Stimulated activated naive CD8-positive, alpha-beta T cell treated with anti-CD3 and anti-CD28 coated beads, Interleukin-15, amount 100 ng/mL, for 72 hours (primary cell): Measurements from ENCODE around the gene SIRT3.
"Not testable (repeated sequence)": the region's sequence is repeated elsewhere in the genome, so short reads cannot be mapped to it uniquely, and the experiment has no call there.

ENCODE experiments used
- ATAC-seq: fragments of 150-1000 bp; cut with Tn5 transposase; 2 replicates; pipeline ENCODE4 v1.10.0; 2021; ENCODE audit warnings: mild to moderate bottlenecking, moderate library complexity
- DNase-seq, 2 donors: peaks; one replicate each; pipeline ENCODE4 v3.0.0; 2021 to 2022
- H3K27ac Mint-ChIP-seq, 2 donors: one replicate each; pipeline ENCODE4 v1.8.0; 2022; ENCODE audit warnings: mild to moderate bottlenecking in 2 of 2, mixed read lengths in 2 of 2, moderate library complexity in 2 of 2
- H3K27me3 Mint-ChIP-seq: one replicate; pipeline ENCODE4 v1.8.0; 2022; ENCODE audit warnings: mixed read lengths
- H3K4me1 Mint-ChIP-seq: one replicate; pipeline ENCODE4 v1.8.0; 2022; ENCODE audit warnings: mild to moderate bottlenecking, mixed read lengths
- H3K4me3 Mint-ChIP-seq, 2 donors: one replicate each; pipeline ENCODE4 v1.8.0; 2022; ENCODE audit warnings: mild to moderate bottlenecking in 2 of 2, mixed read lengths in 2 of 2, moderate library complexity in 1 of 2
- H3K9me3 Mint-ChIP-seq, 2 donors: one replicate each; pipeline ENCODE4 v1.8.0; 2022; ENCODE audit warnings: mixed read lengths in 2 of 2

Gene SIRT3

GRCh38 chr11:256952-257737 is 21.0 kb upstream of the SIRT3 start:
- no peak overlapping the region for H3K4me3 Mint-ChIP-seq

DNA sequence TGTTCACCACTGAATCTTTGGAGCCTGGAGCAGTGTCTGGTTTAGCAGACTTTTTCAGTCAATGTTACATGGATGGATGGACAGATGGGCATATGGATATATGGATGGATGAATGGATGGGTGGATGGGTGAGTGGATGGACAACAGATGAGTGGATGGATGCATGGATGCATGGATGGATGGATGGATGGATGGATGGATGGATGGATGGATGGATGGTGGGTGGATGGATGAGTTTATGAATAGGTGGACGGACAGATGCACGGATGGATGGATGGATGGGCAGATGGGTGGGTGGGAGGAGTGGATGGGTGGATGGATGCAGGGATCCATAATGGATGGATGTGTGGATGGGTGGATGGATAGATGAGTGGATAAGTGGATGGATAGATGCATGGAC is 19.7 kb upstream of the SIRT3 start:
- H3K9me3 Mint-ChIP-seq = no peaks in the 10 kb centered on the region
- DNase-seq (no peak), ATAC-seq (no peak)
- H3K27me3 Mint-ChIP-seq = no peaks in the 10 kb centered on the region
- peaks cover 4% of the 10 kb centered on the region for H3K4me1 Mint-ChIP-seq
- H3K27ac Mint-ChIP-seq = no peak overlapping the region
- no peak overlapping the region for H3K4me3 Mint-ChIP-seq

More at GRCh38 chr11:256952-257737, 21.0 kb upstream of the SIRT3 start:
- no peak for ATAC-seq
- no peaks in the 10 kb centered on the region for H3K9me3 Mint-ChIP-seq
- no peaks in the 10 kb centered on the region for H3K27me3 Mint-ChIP-seq
- H3K4me1 Mint-ChIP-seq = no peaks in the 10 kb centered on the region
- H3K27ac Mint-ChIP-seq = no peak overlapping the region
- no peak for DNase-seq

DNA sequence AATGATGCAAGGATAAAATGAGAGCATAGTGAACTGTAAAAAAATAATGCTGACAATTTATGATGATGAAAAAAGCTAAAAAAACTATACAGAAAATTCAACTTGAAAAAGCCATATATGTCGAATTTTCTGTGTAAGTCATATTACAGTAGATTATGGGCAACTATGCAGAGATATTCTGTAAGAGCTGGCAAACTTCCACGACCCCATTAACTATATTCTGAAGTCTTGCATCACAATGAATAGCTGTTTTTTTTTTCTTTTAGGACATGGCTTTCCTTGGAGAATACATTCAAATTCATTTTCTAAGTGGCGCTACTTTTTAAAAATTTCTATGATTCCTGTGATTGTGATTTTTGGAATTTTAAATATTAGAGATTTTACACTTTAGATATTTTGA is 19.0 kb upstream of the SIRT3 start:
- Mint-ChIP-seq H3K27ac (no peak overlapping the region), H3K27me3 (no peaks in the 10 kb centered on the region), H3K9me3 (no peaks in the 10 kb centered on the region), H3K4me1 (peaks cover 8% of the 10 kb centered on the region), H3K4me3 (no peak overlapping the region)
- DNase-seq = no peak
- ATAC-seq = no peak

DNA sequence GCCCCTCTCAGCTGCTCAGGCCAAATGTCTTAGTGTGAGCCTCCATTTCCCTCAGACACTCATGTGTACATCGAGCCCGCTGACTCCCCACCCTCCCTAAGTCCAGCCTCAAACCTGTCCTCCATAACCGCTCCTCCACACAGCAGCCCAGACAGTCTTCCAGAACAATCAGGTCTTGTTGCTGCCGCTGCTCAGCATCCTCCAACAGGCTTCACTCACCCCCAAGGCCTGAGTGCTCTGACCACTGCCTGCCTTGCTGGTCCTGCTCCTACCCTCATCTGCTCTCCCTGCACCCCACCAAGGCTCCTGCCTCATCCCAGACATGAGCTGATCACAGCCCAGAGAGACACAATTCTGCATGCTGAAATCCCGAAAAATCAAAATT is 17.7 kb upstream of the SIRT3 start:
- Mint-ChIP-seq H3K27me3 (no peaks in the 10 kb centered on the region), H3K4me1 (peaks cover 15% of the 10 kb centered on the region), H3K9me3 (no peaks in the 10 kb centered on the region), H3K4me3 (no peak overlapping the region), H3K27ac (peak overlapping the region in 1 of 2 donors; percentile 29)
- no peak for DNase-seq
- ATAC-seq = no peak

DNA sequence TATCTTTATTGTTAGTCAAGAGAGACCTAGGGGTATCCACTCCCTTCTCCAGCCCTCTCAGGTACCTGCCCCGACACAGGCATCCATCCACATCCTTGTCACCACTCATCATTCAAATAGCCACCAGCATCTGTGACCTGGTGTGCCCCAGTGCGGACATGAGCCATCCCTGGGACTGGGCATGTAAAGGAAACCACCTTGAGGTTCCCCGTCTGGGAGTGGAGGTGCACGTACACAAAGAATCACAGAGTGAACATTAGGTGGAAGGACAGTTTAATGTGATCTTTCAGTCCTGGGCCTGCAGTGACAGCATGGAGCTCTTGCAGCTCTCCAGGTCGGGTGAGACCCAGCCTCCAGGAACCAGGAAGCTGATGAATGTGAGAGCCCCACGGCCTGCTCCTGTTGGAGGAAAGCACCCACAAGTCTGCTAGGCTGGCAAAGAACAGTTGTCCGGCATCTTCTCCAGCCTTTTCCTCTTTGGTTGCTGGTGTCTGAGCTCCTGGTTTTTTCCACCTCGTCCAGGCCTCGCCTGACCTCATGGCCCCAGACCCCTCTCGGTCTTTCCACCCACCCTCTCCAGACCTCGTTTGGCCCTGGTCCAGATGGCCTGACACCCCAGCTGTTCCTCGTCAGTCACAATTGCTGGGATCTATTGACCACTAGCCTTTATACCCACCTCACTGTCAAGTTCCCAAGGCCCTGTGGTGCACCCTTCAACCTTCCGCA is 17.2 kb upstream of the SIRT3 start:
- no peak for ATAC-seq
- peaks cover 15% of the 10 kb centered on the region for H3K4me1 Mint-ChIP-seq
- H3K27ac Mint-ChIP-seq = no peak overlapping the region
- no peak overlapping the region for H3K4me3 Mint-ChIP-seq
- H3K27me3 Mint-ChIP-seq = no peaks in the 10 kb centered on the region
- no peaks in the 10 kb centered on the region for H3K9me3 Mint-ChIP-seq
- DNase-seq = no peak

GRCh38 chr11:252666-253065 is 16.5 kb upstream of the SIRT3 start:
- no peak overlapping the region for H3K27ac Mint-ChIP-seq
- DNase-seq = no peak
- no peaks in the 10 kb centered on the region for H3K9me3 Mint-ChIP-seq
- no peaks in the 10 kb centered on the region for H3K27me3 Mint-ChIP-seq
- ATAC-seq = no peak
- peaks cover 15% of the 10 kb centered on the region for H3K4me1 Mint-ChIP-seq
- H3K4me3 Mint-ChIP-seq = no peak overlapping the region

GRCh38 chr11:251550-251949 is 15.4 kb upstream of the SIRT3 start:
- Mint-ChIP-seq H3K9me3 (no peaks in the 10 kb centered on the region), H3K27ac (no peak overlapping the region), H3K4me3 (no peak overlapping the region), H3K4me1 (peaks cover 15% of the 10 kb centered on the region), H3K27me3 (no peaks in the 10 kb centered on the region)
- ATAC-seq = no peak
- no peak for DNase-seq

DNA sequence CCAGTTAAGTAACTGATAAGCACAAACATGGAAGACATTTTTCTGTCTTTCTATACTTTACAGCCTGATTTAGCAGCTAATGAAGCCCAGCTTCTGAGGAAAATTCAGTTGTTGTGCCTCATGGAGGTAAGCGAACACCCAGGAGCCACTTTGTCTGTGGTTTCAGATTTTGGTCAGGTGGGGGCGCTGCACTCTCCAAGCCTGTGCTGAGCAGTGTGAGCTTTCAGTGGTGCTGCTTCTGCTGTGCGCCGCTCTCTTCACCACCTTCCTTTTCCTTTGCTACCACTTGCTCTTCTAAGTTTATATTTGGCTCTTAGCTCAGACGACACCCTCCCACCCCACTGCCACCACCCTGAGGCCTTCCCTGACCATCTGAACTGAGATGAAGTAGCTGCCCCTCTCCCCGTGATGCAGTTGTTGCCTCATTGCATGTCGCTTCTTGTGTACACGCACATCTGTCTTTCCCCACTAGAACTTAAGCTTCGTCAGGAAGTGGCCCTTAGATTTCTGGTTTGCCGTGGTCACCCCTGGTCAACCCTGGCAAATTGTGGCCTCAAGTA is 14.7 kb upstream of the SIRT3 start:
- Mint-ChIP-seq H3K27ac (peak overlapping the region in 1 of 2 donors; percentile 62), H3K4me3 (no peak overlapping the region), H3K9me3 (no peaks in the 10 kb centered on the region), H3K4me1 (peaks cover 15% of the 10 kb centered on the region), H3K27me3 (no peaks in the 10 kb centered on the region)
- peak; percentile 78 to 80 for DNase-seq
- ATAC-seq = peak; percentile 97

DNA sequence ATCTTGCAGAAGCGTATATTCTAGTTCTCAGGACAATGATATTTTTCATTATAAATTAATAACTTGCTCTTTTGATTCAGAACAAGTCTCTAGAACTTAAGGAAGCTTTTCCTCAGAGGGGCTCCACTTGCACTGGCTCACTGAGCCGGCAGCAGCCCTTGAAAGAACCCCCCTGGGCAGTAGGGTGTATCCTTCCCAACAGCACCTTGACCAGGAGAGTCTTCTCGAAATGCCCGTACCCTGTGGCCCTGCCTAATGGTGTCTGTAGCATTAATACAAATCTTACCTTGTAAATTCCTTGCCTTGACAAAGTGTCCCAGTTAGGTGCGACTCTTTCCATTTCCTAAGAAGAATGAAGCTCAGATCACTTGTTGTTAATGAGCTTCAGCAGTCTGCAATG is 14.1 kb upstream of the SIRT3 start:
- H3K4me3 Mint-ChIP-seq = no peak overlapping the region
- H3K9me3 Mint-ChIP-seq = no peaks in the 10 kb centered on the region
- peaks cover 19% of the 10 kb centered on the region for H3K4me1 Mint-ChIP-seq
- no peak overlapping the region for H3K27ac Mint-ChIP-seq
- H3K27me3 Mint-ChIP-seq = no peaks in the 10 kb centered on the region
- ATAC-seq (no peak), DNase-seq (no peak)

DNA sequence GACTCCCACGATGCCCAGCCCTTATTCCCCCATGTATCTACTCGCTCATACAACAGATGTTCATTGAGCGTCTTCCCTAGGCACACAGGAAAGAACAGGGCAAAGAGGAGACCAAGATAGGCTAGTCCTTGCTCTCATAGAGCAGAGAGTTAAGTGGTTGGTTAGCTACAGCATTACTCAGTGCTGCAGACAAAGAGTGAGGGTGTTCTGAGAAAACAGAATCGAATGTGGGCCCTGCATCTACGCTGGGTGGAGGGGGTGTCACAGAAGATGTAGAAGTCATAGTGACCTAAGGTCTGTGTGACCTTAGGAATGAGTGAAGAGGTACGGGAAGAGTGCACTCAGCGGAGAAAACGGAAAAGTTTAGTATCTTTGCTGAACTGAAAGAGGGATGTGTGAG is 12.9 kb upstream of the SIRT3 start:
- Mint-ChIP-seq H3K4me3 (no peak overlapping the region), H3K4me1 (peaks cover 23% of the 10 kb centered on the region), H3K9me3 (no peaks in the 10 kb centered on the region), H3K27ac (peak overlapping the region in 1 of 2 donors; percentile 44), H3K27me3 (no peaks in the 10 kb centered on the region)
- ATAC-seq = no peak
- no peak for DNase-seq

DNA sequence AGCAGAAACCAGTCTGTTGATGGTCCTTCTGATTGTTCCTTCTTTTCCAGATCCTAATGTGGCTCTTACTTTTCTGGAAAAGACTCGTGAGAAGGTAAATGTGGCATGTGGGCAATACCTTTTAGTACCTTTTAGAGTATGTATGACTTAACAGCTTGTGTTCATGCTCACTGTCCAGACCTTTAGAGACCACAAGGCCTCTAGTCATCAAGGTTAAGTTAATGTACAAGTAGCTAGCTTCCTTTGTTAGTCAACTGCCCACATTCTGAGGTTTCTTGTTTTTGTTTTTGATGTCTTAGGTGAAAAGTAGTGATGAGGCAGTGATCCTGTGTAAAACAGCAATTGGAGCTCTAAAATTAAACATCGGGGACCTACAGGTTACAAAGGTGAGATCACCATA is 8.2 kb upstream of the SIRT3 start:
- ATAC-seq = no peak

GRCh38 chr11:241634-242033 is 5.5 kb upstream of the SIRT3 start:
- ATAC-seq (no peak), DNase-seq (no peak)
- Mint-ChIP-seq H3K4me1 (peaks cover 54% of the 10 kb centered on the region), H3K4me3 (no peak overlapping the region), H3K27me3 (no peaks in the 10 kb centered on the region), H3K9me3 (no peaks in the 10 kb centered on the region), H3K27ac (no peak overlapping the region)

More for the DNA sequence above, 8.2 kb upstream of the SIRT3 start:
- Mint-ChIP-seq H3K4me3 (no peak overlapping the region), H3K9me3 (no peaks in the 10 kb centered on the region), H3K27ac (no peak overlapping the region), H3K27me3 (no peaks in the 10 kb centered on the region), H3K4me1 (peaks cover 45% of the 10 kb centered on the region)
- DNase-seq = no peak

GRCh38 chr11:240315-240714 is 4.2 kb upstream of the SIRT3 start:
- DNase-seq = no peak
- Mint-ChIP-seq H3K27me3 (no peaks in the 10 kb centered on the region), H3K9me3 (no peaks in the 10 kb centered on the region), H3K4me1 (peaks cover 54% of the 10 kb centered on the region), H3K4me3 (no peak overlapping the region), H3K27ac (peak overlapping the region in 1 of 2 donors; percentile 47)
- no peak for ATAC-seq

DNA sequence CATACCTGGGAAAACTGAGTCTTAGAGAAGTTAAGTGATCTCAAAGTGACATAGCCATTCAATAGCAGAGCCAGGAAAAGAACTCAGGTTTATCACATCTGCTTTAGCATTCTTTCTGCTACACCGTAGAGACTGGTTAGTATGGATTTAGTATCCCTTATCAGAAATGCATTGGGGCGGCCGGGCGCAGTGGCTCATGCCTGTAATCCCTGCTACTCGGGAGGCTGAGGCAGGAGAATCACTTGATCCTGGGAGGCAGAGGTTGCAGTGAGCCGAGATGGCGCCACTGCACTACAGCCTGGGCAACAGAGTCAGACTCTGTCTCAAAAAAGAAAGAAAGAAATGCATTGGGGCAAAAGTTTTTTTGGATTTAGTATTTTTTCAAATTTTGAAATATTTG is 2.2 kb upstream of the SIRT3 start:
- H3K4me1 Mint-ChIP-seq = peaks cover 63% of the 10 kb centered on the region
- not testable (repeated sequence) for ATAC-seq, H3K27ac Mint-ChIP-seq

DNA sequence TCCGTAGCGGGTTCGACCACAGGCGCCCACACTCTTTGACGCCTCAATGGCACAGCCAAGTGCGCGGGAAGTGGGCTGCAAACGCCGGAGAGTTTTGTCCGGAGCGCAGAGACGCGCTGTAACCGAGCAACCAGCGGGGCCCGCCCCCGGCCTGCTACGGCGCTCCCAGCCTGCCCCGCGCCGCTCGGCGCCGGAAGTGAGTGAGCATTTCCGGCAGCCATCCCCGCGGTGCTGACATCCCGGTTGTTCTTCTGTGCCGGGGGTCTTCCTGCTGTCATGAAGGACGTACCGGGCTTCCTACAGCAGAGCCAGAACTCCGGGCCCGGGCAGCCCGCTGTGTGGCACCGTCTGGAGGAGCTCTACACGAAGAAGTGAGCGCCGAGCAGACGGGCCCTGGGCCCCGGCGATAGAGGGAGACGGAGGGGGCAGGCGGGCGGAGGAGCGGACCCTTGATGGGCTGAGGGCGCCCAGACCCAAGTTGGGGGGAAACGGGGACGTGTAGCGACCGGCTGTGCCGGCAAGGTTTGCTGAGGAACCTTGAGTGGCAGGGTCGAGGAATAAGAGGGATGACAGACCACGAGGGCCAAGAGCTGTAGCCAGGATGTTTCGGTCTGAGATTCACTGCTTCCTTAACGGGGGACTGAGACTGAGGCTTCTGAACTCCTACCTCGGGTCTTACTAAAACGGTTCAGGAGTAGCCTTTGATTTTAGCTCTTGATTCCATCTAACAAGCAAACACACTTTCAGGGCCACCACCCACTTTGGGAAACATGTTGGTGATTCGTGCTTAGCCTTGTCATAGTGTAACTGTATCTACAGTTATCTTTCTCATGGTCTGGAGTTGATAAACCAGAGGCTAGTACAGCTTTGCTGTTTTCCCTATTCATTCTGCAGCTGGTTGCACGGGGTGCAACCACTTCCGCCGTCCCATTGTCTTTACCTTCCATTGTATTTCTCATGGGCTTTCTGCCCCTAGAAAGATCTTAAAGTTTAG is 929 bp upstream of the SIRT3 start, which contains the start of gene PSMD13:
TSS of gene PSMD13 (plus strand) at position 203 of the 994 bp plus-strand sequence. CDS start at position 277, 74 bp downstream.
- no peaks in the 10 kb centered on the region for H3K9me3 Mint-ChIP-seq
- H3K27me3 Mint-ChIP-seq = no peaks in the 10 kb centered on the region
- H3K27ac Mint-ChIP-seq = peak within 1 kb of the TSS; percentile 99
- peak; percentile 90 for ATAC-seq
- peak; percentile 90 to 91 for DNase-seq
- peaks cover 63% of the 10 kb centered on the region for H3K4me1 Mint-ChIP-seq
- peak within 1 kb of the TSS; percentile 97 to 98 for H3K4me3 Mint-ChIP-seq

More for the DNA sequence above, 2.2 kb upstream of the SIRT3 start:
- peak overlapping the region; percentile 97 to 98 for H3K4me3 Mint-ChIP-seq
- not testable (repeated sequence) for H3K9me3 Mint-ChIP-seq, H3K27me3 Mint-ChIP-seq, DNase-seq
